ENCODE data around the gene LAG3.

Gene LAG3

DNA sequence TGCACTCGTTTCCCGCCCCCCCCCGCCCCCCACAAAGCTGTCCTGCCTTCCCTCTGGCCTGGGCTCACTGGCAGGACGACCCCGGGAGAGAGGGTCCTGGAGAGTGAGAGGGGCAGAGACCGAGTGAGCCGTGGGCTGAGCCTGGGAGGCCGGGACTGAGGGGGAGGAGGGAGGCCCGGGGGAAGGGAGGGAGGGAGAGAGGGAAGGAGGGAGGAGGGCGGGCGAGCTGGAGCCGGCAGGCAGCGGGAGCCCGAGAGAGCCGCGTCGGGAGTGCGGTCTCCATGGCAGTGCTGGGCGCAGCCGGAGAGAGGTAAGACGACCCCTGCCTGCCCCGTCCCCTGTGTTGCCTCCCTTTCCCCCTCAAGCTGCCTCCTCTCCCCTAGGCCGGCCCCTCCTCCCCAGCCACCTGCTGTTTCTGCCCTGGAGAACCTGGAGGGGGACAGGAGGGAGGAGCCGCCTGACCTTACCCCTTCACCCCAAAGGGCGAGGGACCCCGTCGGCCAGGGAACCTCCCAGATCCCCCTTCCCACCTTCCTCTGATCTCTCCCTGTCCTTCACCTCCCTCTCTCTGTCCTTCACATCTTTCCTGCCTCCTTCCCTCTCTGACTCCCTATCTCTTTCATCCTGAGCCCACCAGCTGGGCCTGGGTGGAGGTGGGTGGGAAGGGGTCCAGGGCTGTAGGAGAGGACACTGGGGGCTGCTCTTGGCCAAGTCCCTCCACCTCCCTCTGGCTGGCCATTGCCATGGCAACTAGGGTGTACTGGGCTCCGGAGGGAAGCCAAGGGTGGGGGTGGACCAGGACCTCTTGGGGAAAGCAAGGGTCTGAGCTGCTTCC lies 49.5 kb downstream of the LAG3 start, which contains the start of gene GPR162:
TSS of gene GPR162 (plus strand) at position 231 of the 835 bp plus-strand sequence. CDS start 2,078 bp downstream, outside the sequence.
- no peak for DNase-seq (ENCODE audit: low read depth in 2 of 3, low spot score in 2 of 3)

DNA sequence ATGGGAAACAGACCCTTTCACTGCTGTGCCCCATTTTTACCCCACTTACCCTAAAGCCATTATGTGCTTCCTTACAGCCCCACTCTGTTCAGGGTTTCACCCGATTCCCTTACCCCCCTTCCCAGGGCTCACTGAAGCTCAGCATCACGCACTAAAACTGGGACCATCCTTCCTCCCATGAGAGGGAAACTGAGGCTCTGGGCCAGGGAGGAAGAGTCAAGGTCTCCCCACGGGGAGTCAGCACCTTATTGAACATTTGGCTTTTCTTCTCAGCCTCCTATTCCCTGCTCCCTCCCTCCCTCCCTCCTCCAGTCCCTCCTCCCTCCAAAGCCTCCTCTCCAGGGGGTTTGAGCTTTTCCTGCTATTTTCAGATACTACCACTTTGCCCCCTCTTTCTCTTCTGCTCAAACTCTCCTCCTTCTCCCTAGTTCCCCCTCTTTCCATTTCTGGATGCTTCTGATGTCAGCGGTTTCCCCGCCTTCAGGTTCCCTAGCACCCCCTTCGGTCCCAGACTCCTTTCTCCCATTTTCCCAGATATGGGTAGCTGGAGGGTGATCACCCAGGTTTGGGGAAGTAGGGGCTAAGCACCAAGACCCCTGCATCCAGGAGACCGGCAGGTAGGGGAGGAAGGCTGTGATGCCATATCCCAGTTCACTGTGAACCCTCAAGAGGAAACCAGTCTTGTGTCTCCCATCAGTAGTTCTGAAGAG lies 50.3 kb downstream of the LAG3 start:
- no peak for DNase-seq (ENCODE audit: low read depth in 2 of 3, low spot score in 2 of 3)

DNA sequence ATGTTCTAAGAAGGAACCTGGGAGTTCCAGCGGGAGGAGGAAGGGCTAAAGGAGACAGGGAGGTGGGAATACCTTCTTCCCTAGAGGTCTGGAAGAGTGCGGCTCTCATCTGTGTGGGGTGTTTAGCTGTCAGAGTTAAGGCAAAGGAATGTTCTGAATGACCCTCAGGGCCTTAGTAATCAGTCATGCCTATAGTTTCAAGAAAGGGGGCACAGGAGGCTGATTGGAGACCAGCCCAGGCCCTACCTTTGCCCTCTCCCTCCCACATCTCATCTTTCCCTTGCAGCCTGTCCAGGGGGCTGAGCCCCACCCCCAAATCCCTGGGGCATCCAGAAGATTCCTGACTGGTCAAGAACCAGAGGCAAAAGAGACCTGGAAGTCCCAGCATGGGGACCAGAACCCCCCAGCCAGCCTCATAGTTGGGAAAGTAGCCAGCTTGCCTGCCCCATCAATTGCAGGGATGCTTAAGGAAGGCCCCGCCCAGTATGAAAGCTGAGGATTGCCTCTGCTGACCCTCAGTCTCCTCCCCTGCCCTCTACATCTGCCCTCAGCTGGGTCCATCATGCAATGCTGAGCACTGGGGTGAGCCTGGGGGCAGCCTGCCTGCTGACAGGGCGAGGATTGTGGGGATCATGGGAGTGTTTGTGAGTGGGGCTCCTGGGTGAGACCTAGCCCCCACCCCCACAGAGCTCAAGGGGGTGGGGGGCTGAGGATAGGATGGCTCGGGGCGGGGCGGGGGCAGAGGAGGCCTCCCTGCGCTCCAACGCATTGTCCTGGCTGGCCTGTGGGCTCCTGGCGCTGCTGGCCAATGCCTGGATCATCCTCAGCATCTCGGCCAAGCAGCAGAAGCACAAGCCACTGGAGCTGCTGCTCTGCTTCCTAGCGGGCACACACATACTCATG lies 51.1 kb downstream of the LAG3 start:
- DNase-seq (ENCODE audit: low read depth in 2 of 3, low spot score in 2 of 3): no peak

DNA sequence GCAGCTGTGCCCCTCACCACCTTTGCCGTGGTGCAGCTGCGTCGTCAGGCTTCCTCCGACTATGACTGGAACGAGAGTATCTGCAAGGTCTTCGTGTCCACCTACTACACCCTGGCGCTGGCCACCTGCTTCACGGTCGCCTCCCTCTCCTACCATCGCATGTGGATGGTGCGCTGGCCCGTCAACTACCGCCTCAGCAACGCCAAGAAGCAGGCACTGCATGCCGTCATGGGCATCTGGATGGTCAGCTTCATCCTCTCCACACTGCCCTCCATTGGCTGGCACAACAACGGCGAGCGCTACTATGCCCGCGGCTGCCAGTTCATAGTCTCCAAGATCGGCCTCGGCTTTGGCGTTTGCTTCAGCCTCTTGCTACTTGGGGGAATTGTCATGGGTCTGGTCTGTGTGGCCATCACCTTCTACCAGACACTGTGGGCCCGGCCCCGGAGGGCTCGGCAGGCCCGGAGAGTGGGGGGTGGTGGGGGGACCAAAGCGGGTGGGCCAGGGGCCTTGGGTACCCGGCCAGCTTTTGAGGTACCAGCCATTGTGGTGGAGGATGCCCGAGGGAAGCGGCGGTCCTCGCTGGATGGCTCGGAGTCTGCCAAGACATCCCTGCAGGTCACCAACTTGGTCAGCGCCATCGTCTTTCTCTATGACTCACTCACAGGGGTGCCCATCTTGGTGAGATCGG lies 51.9 kb downstream of the LAG3 start:
- no peak for DNase-seq (ENCODE audit: low read depth in 2 of 3, low spot score in 2 of 3)

DNA sequence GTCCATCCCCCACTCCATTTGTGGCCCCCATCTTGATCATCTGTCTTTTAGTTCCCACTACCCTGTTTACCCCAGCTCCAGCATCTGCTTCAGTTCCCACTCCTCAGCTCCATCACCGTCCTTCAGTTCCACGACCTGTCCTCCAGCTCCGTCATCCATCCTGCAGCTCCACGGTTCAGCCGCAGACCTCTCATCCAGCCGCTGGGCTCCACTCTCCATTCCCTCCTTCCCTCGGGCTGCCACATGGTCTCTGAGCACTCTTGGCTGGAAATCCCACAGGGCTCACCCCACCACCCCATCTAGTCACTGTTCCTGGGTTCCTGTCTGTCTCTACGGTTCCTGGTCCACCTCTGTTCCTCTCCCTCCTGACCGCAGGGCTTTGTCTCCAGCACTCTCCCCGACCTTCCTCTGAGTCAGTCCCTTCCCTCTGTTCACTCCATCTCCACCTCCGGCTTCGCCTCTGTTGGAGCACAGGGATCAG lies 52.6 kb downstream of the LAG3 start:
- DNase-seq (ENCODE audit: low read depth in 2 of 3, low spot score in 2 of 3): no peak

DNA sequence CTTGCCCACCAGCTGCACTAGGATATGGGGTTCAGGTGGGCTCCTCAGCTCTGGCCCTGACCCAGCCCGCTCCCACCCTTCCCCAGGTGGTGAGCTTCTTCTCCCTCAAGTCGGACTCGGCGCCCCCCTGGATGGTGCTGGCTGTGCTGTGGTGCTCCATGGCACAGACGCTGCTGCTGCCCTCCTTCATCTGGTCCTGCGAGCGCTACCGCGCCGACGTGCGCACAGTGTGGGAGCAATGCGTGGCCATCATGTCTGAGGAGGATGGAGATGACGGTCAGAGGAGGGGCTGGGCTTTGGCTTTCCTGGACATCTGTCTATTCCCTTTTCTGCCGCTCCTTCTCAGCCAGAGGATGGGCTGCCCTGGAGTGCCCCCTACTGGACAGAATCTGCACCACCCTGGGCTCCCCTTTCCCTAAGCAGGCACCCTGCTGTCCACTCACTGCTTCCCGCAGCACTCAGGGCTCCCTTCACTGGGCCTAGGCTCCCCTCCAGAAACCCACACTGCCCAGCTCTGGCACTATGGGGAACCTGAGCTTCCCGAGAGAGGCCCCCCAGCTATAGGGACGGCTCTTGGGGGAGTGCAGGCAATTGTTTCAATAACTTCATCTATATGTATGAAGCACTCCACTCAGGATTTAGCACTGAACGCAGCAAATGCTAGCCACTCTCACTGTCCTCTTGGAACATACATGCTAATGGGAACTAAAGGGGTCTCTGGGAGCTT lies 53.2 kb downstream of the LAG3 start:
- peak; percentile 49 to 87 (median 80) for DNase-seq (ENCODE audit: low read depth in 2 of 3, low spot score in 2 of 3)

DNA sequence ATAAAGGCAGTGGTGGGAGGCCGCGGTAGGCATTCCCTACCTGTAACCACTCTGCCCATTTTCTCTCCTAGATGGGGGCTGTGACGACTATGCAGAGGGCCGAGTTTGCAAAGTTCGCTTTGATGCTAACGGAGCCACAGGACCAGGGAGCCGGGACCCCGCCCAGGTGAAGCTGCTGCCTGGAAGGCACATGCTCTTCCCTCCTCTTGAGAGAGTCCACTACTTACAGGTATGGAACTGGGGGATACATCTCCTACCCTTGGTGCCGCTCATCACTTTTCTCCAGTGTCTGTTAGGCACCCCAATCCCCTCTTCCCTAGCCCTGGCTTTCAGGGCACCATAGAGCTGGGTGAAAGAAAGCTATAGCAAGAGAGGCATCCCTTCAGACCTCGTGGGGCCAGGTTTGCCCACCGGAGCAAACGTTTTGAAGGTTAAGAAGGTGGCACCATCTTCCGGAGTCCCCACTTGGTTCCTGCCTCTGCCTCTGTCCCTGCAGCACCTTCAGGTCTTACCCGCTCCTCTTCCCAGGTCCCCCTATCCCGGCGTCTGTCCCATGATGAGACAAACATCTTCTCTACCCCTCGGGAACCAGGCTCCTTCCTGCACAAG lies 53.9 kb downstream of the LAG3 start:
- DNase-seq (ENCODE audit: low read depth in 2 of 3, low spot score in 2 of 3): no peak

DNA sequence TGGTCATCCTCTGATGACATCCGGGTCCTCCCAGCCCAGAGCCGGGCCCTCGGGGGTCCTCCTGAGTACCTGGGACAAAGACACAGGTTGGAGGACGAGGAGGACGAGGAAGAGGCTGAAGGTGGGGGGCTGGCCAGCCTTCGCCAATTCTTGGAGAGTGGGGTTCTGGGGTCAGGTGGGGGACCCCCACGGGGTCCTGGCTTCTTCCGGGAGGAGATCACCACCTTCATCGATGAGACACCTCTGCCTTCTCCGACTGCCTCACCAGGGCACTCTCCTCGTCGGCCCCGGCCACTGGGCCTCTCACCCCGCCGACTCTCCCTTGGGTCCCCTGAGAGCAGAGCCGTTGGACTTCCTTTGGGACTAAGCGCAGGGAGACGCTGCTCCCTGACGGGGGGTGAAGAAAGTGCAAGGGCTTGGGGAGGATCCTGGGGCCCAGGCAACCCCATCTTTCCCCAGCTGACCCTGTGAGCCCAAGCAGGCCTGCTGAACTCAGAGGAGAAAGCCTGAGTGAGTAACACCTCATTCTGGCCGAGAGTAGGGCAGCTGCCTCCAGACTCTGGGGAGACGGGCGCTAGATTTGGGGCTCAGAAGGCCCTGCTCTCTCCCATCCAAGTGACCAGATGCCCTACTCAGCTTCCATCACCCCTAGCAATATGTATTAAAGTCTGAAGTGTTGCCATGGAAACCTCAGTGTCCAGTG lies 54.6 kb downstream of the LAG3 start:
- DNase-seq (ENCODE audit: low read depth in 2 of 3, low spot score in 2 of 3): no peak

DNA sequence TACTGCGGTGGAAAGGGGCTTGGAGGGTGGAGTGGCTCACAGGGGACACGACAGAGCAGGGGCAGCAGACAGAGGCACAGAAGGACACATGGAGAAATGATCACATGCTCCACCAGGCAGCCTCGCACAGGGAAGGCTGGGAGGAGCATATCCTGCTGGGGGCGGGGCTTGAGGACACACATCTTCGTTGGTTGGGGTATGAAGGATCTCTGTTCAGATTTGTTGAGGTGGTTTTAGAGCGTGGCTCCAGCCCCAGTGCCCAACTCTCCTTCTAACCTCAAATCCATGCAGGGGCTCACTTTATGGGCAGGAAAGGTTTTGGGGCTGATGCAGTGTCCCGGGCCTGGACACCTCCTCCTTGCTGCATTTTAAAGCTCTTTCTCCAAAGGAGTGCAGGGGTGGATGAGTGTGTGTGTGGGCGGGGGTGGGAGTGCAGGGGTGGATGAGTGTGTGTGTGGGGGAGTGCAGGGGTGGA lies 55.2 kb downstream of the LAG3 start:
- no peak for DNase-seq (ENCODE audit: low read depth in 2 of 3, low spot score in 2 of 3)
